HepG2 (cell line): ENCODE measurements around the gene CRADD. TPM values are rescaled to one million over a fixed set of nuclear protein-coding genes. Genes with fewer than 3 reads are reported as not detected.

Source experiments
- ATAC-seq: fragments of 200-7000 bp; cut with Tn5 transposase; 3 replicates; pipeline ENCODE4 v1.9.1; 2020; ENCODE audit warnings: mild to moderate bottlenecking, moderate library complexity
- BruUV-seq: library from RNA; stranded (reverse); fragments of 400-500 nt; replicated peaks from 2 replicates; lab custom pipeline; 2021; lab: Mats Ljungman, UMichigan
- CTCF ChIA-PET: fragments of 300-600 bp; formaldehyde crosslinking; extraction: SDS; loops from one replicate; lab custom pipeline; 2021; ENCODE audit warnings: low total read pairs, inconsistent platforms, low intra/inter-chr PET ratio; lab: Yijun Ruan, JAX
- POLR2A ChIA-PET: fragments of 350-600 bp; sonication (Branson Sonifier 250); formaldehyde crosslinking; loops from one replicate; lab custom pipeline; 2020; ENCODE audit warnings: antibody characterized with exemption, inconsistent platforms; lab: Yijun Ruan, JAX
- DNase-seq: peaks from one replicate; pipeline ENCODE4 v3.0.0-alpha.2; 2015; ENCODE audit warnings: low spot score
- FAIRE-seq: peaks from 3 replicates; lab custom pipeline; 2011; peaks lifted over from hg19 to GRCh38; lab: Jason Lieb, UNC
- H2AFZ ChIP-seq: one replicate; pipeline ENCODE4 v1.6.1; 2011; ENCODE audit warnings: low read length, inconsistent platforms
- H3K27ac ChIP-seq: fragments of 300-600 bp; 3 replicates; pipeline ENCODE4 v1.8.0; 2011; ENCODE audit warnings: mixed run types, mild to moderate bottlenecking, mixed read lengths, low read length, inconsistent platforms; ENCODE audit not compliant: insufficient read depth; ENCODE audit errors: extremely low read length
- H3K27me3 ChIP-seq, 2 experiments: fragments of 200-600 bp in 1 of 2; 2 replicates in 1 of 2; 3 replicates in 1 of 2; pipeline versions ENCODE4 v1.6.0 to v1.8.0; 2011; ENCODE audit warnings: low read length in 2 of 2, mild to moderate bottlenecking in 2 of 2, moderate library complexity in 2 of 2, inconsistent platforms in 1 of 2; ENCODE audit not compliant: insufficient read depth in 2 of 2, control insufficient read depth in 1 of 2
- H3K36me3 ChIP-seq, 2 experiments: fragments of 200-600 bp in 1 of 2; replicated peaks in 1 of 2; 2 replicates in 1 of 2; 3 replicates in 1 of 2; pipeline versions ENCODE4 v1.5.1 to v1.8.0; 2011; ENCODE audit warnings: low read length in 2 of 2, inconsistent platforms in 1 of 2; ENCODE audit not compliant: insufficient read depth in 2 of 2, control insufficient read depth in 1 of 2
- H3K4me1 ChIP-seq: 2 replicates; pipeline ENCODE4 v1.5.1; 2012; ENCODE audit warnings: low read length, inconsistent platforms; ENCODE audit not compliant: insufficient read depth
- H3K4me2 ChIP-seq: 2 replicates; pipeline ENCODE4 v1.6.0; 2011; ENCODE audit warnings: low read depth, low read length, inconsistent platforms
- H3K4me3 ChIP-seq, 3 experiments: fragments of 200-600 bp in 1 of 3; sonication (generic), shearing (Covaris generic) in 1 of 3; replicated peaks in 1 of 3; 2 replicates each; pipeline ENCODE4 v1.5.1; 2011 to 2016; ENCODE audit warnings: low read length in 3 of 3, inconsistent platforms in 2 of 3, low read depth in 2 of 3, mild to moderate bottlenecking in 2 of 3, control low read depth in 1 of 3, mixed read lengths in 1 of 3; ENCODE audit not compliant: insufficient read depth in 1 of 3
- H3K79me2 ChIP-seq: one replicate; pipeline ENCODE4 v1.6.1; 2011; ENCODE audit warnings: low read length, inconsistent platforms; ENCODE audit not compliant: insufficient read depth
- H3K9ac ChIP-seq: 2 replicates; pipeline ENCODE4 v1.6.0; 2011; ENCODE audit warnings: mild to moderate bottlenecking, low read depth, low read length, inconsistent platforms; ENCODE audit not compliant: insufficient read depth
- H3K9me3 ChIP-seq: 2 replicates; pipeline ENCODE4 v1.5.1; 2012; ENCODE audit warnings: mild to moderate bottlenecking, low read length
- H4K20me1 ChIP-seq: 2 replicates; pipeline ENCODE4 v1.6.0; 2011; ENCODE audit warnings: inconsistent platforms, mild to moderate bottlenecking, low read length, moderate library complexity; ENCODE audit not compliant: insufficient read depth
- ELF1 ChIP-seq: sonication (generic); formaldehyde crosslinking; IDR thresholded peaks from 2 replicates; pipeline ENCODE4 v1.4.0; 2020; ENCODE audit warnings: missing genetic modification reagents
- HMG20B ChIP-seq: conservative IDR thresholded peaks from 2 replicates; pipeline ENCODE4 v1.6.1; 2016; ENCODE audit warnings: missing genetic modification reagents, missing compliant biosample characterization
- IRF2 ChIP-seq: IDR thresholded peaks from 2 replicates; pipeline ENCODE4 v1.6.1; 2018; ENCODE audit warnings: missing genetic modification reagents, missing compliant biosample characterization
- KLF16 ChIP-seq, 2 experiments: sonication (generic) in 1 of 2; formaldehyde crosslinking in 1 of 2; IDR thresholded peaks; 2 replicates each; pipeline versions ENCODE4 v1.6.1 to v1.8.0; 2016 to 2023; ENCODE audit warnings: missing genetic modification reagents in 2 of 2, missing compliant biosample characterization in 1 of 2
- MAFF ChIP-seq: IDR thresholded peaks from 2 replicates; pipeline ENCODE4 v1.6.1; 2011; ENCODE audit warnings: low read depth, low read length, improper control_type of control experiment
- NR3C1 ChIP-seq: sonication (generic); formaldehyde crosslinking; IDR thresholded peaks from 2 replicates; pipeline ENCODE4 v1.4.0; 2020; ENCODE audit warnings: missing genetic modification reagents
- POLR2AphosphoS2 ChIP-seq: IDR thresholded peaks from 2 replicates; pipeline ENCODE4 v1.6.1; 2011; ENCODE audit warnings: low read depth, low read length, improper control_type of control experiment
- PPARG ChIP-seq: conservative IDR thresholded peaks from 2 replicates; pipeline ENCODE4 v1.6.1; 2016; ENCODE audit warnings: missing biosample characterization, missing genetic modification reagents
- TBP ChIP-seq: sonication (generic); formaldehyde crosslinking; IDR thresholded peaks from 2 replicates; pipeline ENCODE4 v1.5.0; 2020; ENCODE audit warnings: missing genetic modification reagents
- ZNF34 ChIP-seq: sonication (generic); formaldehyde crosslinking; IDR thresholded peaks from 2 replicates; pipeline ENCODE4 v1.4.0; 2020; ENCODE audit warnings: mild to moderate bottlenecking, missing genetic modification reagents, borderline replicate concordance
- ZNF446 ChIP-seq: sonication (generic); formaldehyde crosslinking; IDR thresholded peaks from 2 replicates; pipeline ENCODE4 v1.5.0; 2020; ENCODE audit warnings: mild to moderate bottlenecking, missing genetic modification reagents
- WGBS: methylation state at CpG from one replicate; pipeline ENCODE4 v1.1.6; 2017; ENCODE audit warnings: low lambda C conversion rate; 5-methylcytosine and 5-hydroxymethylcytosine counted together
- in situ Hi-C: cut with HindIII; loops from 2 replicates; pipeline ENCODE4 v1.10.0; 2017; ENCODE audit warnings: low pct_unique_long_range_greater_than_20kb; ENCODE audit not compliant: extremely low pct_ligation_motif_present
- intact Hi-C: fragments of 100-400 bp; cut with micrococcal nuclease; formaldehyde crosslinking; loops from one replicate; pipeline ENCODE4 v1.10.0; 2022; ENCODE audit not compliant: unreplicated experiment
- polyA plus RNA-seq, 8 experiments: library from polyadenylated mRNA; depleted of rRNA in 3 of 8; stranded (reverse) in 7 of 8; unstranded in 1 of 8; fragments of >200 nt; fragmentation: Illumina TruSeq in 4 of 8; extraction: Trizol in 4 of 8; gene quantifications; 2 replicates each; pipeline versions ENCODE4 v1.2.1 to v1.2.3, GENCODE V29; 2011 to 2016; ENCODE audit warnings: low read depth in 4 of 8, missing spikeins in 1 of 8, mixed read lengths in 1 of 8; ENCODE audit not compliant: insufficient read depth in 1 of 8
- total RNA-seq, 5 experiments: library from RNA; depleted of rRNA; stranded (reverse); fragments of >200 nt; fragmentation: Illumina TruSeq; extraction: Trizol; gene quantifications; 2 replicates each; pipeline ENCODE4 v1.2.3, GENCODE V29; 2016; ENCODE audit warnings: low read depth in 1 of 5
- TF ChIP-seq, protein P1 (sequence below): sonication (generic); formaldehyde crosslinking; IDR thresholded peaks from 2 replicates; pipeline ENCODE4 v1.5.0; 2020; ENCODE audit warnings: mild to moderate bottlenecking, low read depth, missing genetic modification reagents, borderline replicate concordance
- TF ChIP-seq, protein P2 (sequence below): sonication (generic); formaldehyde crosslinking; IDR thresholded peaks from 2 replicates; pipeline ENCODE4 v1.4.0; 2020; ENCODE audit warnings: missing genetic modification reagents
- TF ChIP-seq, protein P3 (sequence below): sonication (generic); formaldehyde crosslinking; conservative IDR thresholded peaks from 2 replicates; pipeline ENCODE4 v1.4.0; 2020; ENCODE audit warnings: mild to moderate bottlenecking, missing genetic modification reagents, moderate library complexity
- TF ChIP-seq, protein P4 (sequence below): sonication (generic); formaldehyde crosslinking; IDR thresholded peaks from 2 replicates; pipeline ENCODE4 v1.4.0; 2020; ENCODE audit warnings: missing genetic modification reagents, mild to moderate bottlenecking, borderline replicate concordance

The CRADD gene
- total and polyA plus RNA-seq, 2 of the 13 experiments (the other 11 are each of a cell fraction or from before 2014, with no cell fraction given) = 12.4 to 18.8 TPM

GRCh38 chr12:93796729-93797128 is 119.6 kb downstream of the CRADD start:
- BruUV-seq = no TSS peak
- intact Hi-C loops (no loop called here), in situ Hi-C loops (no loop called here)
- Histone ChIP-seq H2AFZ (no peak overlapping the region), H3K4me2 (no peak overlapping the region), H3K4me1 (peaks cover 14% of the 10 kb centered on the region), H3K27ac (no peak overlapping the region), H3K36me3 (no peaks in the 10 kb centered on the region), H4K20me1 (no peaks in the 10 kb centered on the region), H3K79me2 (no peaks in the 10 kb centered on the region), H3K9ac (no peak overlapping the region), H3K27me3 (no peaks in the 10 kb centered on the region), H3K4me3 (no peak overlapping the region), H3K9me3 (no peaks in the 10 kb centered on the region)
- DNase-seq = no peak
- no peak for FAIRE-seq
- WGBS = 82% methylated on average over 5 of the region's 5 CpGs
- ATAC-seq = no peak
- TF ChIP-seq PPARG (no peak), NR3C1 (CRISPR knock-in tag) (no peak), MAFF (no peak), TBP (no peak), IRF2 (no peak), HMG20B (CRISPR knock-in tag) (no peak), POLR2AphosphoS2 (no peak), KLF16 (CRISPR knock-in tag; IDR thresholded peaks at IDR 0.05) (no peak), ELF1 (no peak), ZNF34 (CRISPR knock-in tag) (no peak), ZNF446 (CRISPR knock-in tag) (no peak)
- TF ChIP-seq, protein P1, sequence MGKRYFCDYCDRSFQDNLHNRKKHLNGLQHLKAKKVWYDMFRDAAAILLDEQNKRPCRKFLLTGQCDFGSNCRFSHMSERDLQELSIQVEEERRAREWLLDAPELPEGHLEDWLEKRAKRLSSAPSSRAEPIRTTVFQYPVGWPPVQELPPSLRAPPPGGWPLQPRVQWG (CRISPR knock-in tag) = no peak
- TF ChIP-seq, protein P2, sequence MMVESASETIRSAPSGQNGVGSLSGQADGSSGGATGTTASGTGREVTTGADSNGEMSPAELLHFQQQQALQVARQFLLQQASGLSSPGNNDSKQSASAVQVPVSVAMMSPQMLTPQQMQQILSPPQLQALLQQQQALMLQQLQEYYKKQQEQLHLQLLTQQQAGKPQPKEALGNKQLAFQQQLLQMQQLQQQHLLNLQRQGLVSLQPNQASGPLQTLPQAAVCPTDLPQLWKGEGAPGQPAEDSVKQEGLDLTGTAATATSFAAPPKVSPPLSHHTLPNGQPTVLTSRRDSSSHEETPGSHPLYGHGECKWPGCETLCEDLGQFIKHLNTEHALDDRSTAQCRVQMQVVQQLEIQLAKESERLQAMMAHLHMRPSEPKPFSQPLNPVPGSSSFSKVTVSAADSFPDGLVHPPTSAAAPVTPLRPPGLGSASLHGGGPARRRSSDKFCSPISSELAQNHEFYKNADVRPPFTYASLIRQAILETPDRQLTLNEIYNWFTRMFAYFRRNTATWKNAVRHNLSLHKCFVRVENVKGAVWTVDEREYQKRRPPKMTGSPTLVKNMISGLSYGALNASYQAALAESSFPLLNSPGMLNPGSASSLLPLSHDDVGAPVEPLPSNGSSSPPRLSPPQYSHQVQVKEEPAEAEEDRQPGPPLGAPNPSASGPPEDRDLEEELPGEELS (CRISPR knock-in tag) = no peak
- TF ChIP-seq, protein P3, sequence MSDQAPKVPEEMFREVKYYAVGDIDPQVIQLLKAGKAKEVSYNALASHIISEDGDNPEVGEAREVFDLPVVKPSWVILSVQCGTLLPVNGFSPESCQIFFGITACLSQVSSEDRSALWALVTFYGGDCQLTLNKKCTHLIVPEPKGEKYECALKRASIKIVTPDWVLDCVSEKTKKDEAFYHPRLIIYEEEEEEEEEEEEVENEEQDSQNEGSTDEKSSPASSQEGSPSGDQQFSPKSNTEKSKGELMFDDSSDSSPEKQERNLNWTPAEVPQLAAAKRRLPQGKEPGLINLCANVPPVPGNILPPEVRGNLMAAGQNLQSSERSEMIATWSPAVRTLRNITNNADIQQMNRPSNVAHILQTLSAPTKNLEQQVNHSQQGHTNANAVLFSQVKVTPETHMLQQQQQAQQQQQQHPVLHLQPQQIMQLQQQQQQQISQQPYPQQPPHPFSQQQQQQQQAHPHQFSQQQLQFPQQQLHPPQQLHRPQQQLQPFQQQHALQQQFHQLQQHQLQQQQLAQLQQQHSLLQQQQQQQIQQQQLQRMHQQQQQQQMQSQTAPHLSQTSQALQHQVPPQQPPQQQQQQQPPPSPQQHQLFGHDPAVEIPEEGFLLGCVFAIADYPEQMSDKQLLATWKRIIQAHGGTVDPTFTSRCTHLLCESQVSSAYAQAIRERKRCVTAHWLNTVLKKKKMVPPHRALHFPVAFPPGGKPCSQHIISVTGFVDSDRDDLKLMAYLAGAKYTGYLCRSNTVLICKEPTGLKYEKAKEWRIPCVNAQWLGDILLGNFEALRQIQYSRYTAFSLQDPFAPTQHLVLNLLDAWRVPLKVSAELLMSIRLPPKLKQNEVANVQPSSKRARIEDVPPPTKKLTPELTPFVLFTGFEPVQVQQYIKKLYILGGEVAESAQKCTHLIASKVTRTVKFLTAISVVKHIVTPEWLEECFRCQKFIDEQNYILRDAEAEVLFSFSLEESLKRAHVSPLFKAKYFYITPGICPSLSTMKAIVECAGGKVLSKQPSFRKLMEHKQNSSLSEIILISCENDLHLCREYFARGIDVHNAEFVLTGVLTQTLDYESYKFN = no peak
- TF ChIP-seq, protein P4, sequence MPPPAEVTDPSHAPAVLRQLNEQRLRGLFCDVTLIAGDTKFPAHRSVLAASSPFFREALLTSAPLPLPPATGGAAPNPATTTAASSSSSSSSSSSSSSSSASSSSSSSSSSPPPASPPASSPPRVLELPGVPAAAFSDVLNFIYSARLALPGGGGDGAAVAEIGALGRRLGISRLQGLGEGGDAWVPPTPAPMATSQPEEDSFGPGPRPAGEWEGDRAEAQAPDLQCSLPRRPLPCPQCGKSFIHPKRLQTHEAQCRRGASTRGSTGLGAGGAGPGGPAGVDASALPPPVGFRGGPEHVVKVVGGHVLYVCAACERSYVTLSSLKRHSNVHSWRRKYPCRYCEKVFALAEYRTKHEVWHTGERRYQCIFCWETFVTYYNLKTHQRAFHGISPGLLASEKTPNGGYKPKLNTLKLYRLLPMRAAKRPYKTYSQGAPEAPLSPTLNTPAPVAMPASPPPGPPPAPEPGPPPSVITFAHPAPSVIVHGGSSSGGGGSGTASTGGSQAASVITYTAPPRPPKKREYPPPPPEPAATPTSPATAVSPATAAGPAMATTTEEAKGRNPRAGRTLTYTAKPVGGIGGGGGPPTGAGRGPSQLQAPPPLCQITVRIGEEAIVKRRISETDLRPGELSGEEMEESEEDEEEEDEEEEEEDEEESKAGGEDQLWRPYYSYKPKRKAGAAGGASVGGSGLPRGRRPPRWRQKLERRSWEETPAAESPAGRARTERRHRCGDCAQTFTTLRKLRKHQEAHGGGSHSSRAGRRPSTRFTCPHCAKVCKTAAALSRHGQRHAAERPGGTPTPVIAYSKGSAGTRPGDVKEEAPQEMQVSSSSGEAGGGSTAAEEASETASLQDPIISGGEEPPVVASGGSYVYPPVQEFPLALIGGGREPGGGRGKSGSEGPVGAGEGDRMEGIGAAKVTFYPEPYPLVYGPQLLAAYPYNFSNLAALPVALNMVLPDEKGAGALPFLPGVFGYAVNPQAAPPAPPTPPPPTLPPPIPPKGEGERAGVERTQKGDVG (CRISPR knock-in tag) = no peak
- ChIA-PET POLR2A (no interaction called here), CTCF (no interaction called here)
